GM12801 (cell line): ENCODE data around the gene FHOD1.

Source experiments
- CTCF ChIP-seq: IDR thresholded peaks from one replicate; pipeline ENCODE4 v1.5.1; 2011; ENCODE audit warnings: control low read depth; ENCODE audit not compliant: insufficient read length; ENCODE audit errors: extremely low read depth

The FHOD1 gene

GRCh38 chr16:67187175-67187890 is 59.9 kb downstream of the FHOD1 start:
- no peak for TF ChIP-seq CTCF

- TF ChIP-seq CTCF = no peak
These were observed 60.7 kb downstream of the FHOD1 start for GRCh38 chr16:67186550-67186950.

GRCh38 chr16:67185651-67186134 is 61.6 kb downstream of the FHOD1 start:
- TF ChIP-seq CTCF = no peak

GRCh38 chr16:67184995-67185650 is 62.2 kb downstream of the FHOD1 start:
- no peak for TF ChIP-seq CTCF

- TF ChIP-seq CTCF = no peak
These were observed 62.8 kb downstream of the FHOD1 start for GRCh38 chr16:67184453-67184994.

GRCh38 chr16:67183627-67184452 is 63.4 kb downstream of the FHOD1 start, which contains the start of gene MATCAP1:
Gene MATCAP1 (minus strand): TSS chr16:67183963. CDS start chr16:67180610, 3,353 bp downstream.
- no peak for TF ChIP-seq CTCF

GRCh38 chr16:67183284-67183626 is 64.0 kb downstream of the FHOD1 start:
- no peak for TF ChIP-seq CTCF
